Hindlimb muscle (tissue), 1 donor: ENCODE measurements around the gene VEPH1. TPM values are rescaled to one million over a fixed set of nuclear protein-coding genes. Genes with fewer than 3 reads are reported as not detected.

ENCODE experiments used
- DNase-seq: peaks from one replicate; pipeline ENCODE4 v3.0.0-alpha.2; 2013
- polyA plus RNA-seq: library from polyadenylated mRNA; unstranded; fragments of 120-200 nt; gene quantifications from one replicate; pipeline ENCODE4 v1.2.1, GENCODE V29; 2013; ENCODE audit not compliant: insufficient read length

VEPH1 gene
- 1.0 TPM for polyA plus RNA-seq

DNA sequence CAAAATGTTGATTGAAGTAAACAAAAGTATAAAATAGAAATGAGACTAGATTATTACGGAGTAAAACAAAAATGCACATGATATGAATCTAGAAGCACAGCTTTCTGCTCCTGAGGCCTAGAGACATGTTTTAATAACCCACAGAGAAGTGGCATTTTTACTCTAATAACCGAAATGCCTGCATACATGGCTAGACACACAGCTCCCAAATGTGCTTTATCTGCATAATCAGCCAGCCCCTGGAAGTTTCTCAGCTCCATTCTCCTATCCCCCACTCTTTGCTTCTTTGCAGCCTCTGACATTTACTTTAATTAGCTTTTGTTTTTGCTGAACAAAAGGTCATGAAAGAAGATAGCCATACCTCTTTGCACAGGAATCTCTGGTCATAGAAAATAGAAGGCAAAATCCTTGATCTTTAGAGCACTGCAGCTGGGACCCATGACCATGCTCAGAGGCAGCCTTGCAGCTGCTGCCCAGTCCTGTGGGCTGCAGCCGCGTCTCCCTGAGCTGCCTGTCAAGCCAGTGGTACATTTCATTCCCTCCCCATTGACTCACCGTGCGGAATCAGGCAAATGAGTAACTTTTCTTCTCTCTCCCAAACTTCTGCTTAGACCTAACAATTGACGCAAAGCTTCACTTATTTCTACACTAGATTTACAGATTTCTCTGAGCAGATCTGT lies at the start of gene VEPH1:
Gene VEPH1, minus strand, starts transcription at position 501 of the 680 bp plus-strand sequence. CDS start 8,067 bp downstream, outside the sequence.
- DNase-seq, result no peak

DNA sequence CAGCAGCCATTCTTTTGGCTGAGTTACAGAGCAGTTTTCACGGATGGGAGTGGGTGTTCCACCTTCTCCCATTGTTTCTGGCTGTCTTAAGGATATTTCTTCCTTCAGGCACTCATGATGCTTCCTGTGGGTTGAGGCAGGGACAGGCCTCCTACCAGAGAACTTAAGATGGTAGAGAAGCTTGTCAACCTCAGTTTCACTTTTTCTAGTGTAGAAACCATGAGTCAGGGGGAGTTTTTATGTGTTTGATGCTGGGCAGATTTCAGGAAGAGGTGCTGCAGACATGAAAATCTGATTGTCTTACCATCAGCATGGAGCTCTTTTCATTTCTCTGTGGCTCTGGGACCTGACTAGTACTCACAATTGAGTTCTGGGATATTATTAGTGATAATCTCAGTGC lies 48.7 kb upstream of the VEPH1 start:
- no peak for DNase-seq

DNA sequence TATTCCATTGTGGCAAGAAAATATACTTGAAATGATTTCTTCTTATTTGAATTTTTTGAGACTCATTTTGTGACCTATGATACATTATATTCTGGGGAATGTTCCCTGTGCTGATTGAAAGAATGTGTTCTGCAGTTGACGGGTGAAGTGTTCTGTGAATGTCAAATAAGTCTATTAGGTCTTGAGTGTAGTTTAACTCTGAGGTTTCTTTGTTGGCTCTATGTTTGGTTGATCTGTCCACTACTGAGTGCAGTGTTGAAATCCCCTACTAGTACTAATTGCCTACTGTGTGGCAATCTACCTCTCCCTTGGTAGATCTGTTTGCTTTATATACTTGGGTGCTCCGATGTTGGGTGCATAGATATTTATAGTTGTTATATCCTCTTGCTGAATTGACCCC lies 46.3 kb upstream of the VEPH1 start:
- no peak for DNase-seq

DNA sequence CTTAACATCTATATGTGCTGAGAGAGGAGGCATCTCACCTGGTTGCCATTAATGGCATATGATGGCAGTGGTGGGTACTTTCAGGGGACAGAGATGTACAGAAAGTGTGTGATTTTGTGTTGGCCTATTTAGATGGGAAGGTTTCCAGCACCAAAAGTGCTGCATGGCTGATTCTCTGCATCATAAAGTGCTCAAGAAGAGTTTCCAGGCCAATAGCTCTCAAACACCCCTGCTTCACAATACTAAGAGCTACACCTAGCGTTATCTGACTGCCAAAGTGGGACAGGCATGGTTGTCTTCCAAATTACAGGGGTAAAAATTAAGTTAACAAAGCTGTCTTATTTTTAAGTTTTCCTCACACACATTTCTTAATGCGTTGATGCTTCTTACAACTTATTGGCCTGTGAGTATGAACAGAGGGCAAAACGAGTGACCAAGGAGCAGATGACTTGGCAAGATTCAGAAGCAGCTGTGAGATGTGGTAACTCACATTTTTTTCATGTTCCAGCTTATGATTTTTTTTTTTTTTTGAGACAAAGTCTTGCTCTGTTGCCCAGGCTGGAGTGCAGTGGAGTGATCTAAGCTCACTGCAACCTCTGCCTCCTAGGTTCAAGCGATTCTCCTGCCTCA lies 41.4 kb upstream of the VEPH1 start:
- no peak for DNase-seq

DNA sequence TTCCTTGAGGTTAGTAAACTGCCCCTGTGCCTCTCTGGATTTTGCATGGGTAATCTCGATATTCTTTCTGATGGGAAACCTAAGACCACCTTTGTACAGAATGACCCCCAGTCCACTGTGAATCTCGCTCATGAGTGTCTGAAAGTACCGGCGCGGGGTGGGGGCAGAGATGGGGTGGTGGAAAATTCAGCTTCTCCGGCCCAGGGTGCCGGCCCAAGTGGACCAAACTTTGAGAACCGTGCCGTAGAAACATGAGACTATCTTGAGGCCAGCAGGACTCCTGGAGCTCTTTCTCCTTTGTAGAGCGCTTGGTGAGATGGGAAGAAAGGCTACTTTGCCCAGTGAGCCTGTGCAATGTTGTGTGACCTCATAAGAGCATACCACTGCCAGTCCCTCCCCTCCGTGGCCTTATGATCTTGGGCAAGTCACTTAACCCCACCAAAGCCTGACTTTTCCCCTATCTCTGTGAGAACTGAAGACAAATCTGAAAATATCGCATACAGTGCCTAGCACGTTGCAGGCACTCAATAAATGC lies 40.4 kb upstream of the VEPH1 start:
- DNase-seq, result no peak

DNA sequence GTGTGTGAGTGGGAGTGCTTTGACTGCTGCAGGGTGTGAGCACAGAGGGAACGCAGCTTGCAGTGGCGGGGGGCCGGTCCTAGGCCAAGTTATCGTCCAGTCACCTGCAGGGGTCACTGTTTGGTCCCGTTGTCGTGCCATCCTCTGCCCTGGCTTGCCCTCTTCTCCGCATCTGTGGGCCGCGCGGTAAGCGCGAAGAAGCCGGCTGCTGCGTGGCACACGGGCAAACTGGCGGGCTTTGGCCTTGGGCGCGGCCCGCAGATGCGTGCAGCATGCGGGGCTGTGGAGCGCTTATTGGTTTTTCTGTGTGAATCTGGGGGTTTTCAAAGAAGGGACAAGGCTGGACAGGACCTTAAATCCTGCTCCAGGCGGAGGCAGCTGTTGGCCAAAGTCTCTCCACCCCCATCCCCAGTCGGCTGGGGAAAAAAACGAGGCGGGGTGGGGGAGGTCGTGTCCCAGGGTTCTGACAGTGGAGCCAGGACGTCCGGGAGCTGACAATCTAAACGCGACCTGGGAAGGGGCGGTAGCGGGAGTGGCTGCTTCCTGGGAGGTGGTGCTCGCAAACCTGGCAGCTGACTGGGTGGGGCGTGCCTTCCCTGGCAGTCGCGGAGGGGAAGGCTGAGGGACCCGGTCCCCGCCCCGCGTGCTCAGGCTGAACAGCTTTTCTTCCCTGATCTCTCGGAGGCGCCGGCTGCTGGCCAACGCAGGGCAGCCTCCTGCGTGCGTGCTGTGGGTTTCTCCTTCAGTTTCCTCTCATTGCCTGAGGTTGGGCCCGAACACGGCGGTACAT lies 39.7 kb upstream of the VEPH1 start:
- DNase-seq, result peak; percentile 67

DNA sequence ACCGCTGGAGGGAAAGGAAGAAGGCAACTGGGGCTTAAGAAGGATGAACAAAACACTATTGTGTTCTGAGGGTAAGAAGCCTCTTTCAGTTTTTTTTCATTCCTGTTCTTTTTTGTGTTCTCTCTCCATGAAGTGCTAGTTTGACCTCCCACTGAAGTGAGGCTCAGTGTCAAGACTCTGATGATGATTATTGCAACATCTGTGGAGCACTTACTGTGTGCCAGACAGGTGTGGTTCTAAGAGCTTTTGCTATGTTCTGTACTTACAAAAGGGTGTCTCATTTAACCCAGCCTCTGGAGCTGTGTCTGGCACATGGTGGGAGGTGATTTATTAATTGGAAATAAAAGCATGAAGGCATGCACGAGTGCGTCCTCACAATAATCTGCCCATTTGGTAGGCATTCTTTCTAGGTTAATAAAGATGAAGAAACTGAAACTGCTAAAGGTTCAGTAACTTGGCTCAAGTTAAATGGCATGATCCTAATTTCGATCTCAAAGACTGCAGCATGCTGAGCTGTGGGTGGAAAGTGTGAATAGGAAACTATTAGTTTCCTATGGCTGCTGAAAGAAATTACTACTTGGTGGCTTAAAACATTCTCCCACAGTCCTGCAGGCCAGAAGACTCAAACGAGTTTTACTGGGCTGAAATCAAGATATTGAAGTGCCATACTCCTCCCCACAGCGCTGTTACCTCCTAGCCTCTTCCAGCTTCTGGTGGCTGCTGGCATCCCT lies 38.5 kb upstream of the VEPH1 start:
- no peak for DNase-seq

DNA sequence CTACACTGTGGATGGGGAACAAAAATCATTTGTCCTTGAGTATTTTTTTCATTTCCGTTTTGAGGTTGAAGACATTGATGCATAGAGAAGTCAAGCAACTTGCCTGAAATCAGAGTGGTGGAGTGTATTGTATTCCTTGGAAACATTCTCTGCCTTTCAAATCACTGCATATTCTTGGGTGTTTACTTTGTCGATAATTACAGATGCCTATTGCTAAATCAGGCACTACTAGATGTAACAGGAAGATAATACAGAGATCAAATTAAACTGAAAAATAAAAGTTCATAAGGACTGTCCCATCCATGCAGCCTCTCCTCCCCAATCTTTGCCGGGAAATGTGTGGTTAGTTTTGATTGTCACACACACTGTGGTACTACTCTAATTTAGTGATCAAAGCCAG lies 37.4 kb upstream of the VEPH1 start:
- DNase-seq, result no peak

DNA sequence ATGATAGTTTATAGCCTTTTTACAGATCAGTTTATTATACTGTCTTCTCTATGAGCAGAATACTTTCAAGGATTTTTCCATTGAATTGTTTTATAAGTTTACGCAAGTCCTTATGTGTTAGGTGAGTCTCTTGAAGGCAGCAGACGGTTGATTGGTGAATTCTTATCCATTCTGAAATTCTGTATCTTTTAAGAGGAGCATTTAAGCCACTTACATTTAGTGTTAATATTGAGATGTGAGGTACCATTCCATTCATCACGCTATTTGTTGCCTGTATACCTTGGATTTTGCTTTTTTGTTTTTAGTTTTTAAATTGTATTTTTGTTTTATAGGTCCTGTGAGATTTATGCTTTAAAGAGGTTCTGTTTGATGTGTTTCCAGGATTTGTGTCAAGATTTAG lies 32.5 kb upstream of the VEPH1 start:
- no peak for DNase-seq

DNA sequence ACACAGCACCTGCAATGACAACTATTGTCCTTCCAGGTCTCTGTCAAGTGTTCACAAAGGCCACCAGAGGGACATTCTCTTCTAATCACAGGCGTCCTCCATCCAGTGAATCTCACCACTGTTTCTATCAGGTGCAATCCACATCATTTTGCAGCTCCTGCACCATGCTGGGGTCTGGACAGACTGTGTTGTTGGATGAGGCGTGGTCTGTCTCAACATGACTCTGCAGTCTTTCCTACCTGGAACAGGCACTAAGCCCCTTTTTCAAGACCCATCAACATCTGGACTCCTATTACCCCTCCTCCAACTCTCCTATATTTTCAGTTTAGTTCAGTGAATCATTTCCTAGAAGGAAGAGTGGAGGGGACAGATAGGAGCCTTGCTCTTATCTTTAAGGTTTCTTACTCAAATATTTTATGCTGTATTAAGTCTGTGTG lies 31.5 kb upstream of the VEPH1 start:
- DNase-seq, result no peak

DNA sequence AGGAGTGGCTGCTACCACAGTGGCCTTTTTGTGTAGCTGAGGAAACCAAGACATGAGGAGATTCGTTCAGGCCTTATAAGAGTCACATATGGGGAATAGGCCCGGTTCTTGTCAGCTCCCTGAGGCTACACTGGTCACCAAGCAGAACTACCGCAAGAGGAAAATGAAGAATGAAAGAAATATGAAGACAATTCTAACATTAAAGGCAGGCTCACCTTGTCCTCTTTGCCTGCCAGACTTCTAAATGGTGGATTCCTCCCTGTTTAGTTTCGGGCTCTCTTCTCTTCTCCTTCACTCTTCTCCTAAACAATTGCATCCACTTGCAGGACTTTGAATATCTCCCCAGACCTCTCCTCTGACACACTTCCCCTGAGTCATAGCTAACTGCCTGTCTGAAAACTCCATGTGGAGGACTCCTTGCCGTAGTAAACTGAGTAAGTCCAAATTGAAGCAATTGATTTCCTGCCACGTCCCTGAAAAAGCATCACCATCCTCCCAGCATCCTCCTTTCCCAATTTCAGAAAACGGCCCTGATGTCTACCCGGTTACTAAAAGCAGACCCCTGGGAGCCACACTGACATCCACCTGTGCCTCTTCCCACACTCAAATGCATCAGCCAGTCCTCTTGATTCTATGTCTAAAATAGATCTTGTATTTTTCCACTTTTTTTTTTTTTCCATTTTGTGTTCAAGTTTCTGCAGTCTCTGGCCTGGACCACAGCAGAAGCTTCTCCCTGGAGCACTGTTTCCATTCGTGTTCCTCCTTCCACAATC lies 30.3 kb upstream of the VEPH1 start:
- DNase-seq, result no peak

DNA sequence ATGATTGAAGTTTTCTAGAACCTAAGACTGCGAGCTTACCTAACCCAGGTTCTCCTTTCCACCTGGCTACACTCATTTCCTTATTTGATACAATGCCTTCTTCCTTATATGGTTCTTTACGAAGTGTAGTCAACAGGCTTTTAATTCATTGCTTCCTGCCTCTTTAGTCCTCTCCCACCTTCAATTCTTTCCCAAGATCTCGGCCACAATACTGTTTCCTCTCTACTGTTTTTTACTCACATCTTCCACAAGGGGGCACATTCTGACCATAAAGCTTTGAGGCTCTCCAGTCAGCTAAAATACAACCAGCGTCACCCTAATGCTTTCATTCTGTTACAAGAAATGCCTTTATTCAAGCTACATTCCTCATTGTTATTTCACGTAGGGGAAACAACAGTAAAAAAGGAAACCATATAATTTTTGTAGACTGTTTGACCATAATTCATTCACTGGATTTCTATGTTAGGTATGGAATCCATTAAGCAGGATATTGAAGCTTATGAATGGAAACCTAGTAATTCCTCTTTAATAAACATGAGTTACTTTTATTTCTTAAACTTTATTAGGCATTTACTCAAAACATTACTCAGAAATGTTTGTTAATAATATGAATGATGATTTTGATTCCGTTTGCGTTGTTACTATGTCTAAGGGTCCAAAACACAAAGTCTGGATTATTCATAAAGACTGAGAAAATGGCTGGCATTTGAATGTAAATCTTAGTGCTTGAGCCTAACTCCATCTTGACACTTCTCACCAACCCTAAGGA lies 29.5 kb upstream of the VEPH1 start:
- peak; percentile 71 for DNase-seq

DNA sequence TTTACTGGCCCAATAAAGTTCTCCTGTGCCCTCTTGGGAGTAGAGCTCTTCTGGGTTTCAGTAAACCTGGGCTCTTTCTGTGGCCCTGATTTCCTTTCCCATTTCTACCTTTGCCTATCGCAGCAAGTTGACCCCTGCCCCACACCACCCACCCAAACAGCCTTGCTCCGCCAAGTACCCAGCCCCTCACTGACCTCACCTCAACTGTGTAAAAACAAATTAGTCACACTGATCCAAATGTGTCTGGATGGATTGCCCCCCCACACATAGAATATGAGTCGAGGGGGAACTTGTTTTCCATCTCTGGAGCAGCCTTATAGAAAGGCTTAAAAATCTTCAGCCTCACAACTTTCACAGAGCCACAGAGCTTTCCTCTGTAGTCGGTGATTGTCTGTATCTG lies 28.6 kb upstream of the VEPH1 start:
- no peak for DNase-seq

DNA sequence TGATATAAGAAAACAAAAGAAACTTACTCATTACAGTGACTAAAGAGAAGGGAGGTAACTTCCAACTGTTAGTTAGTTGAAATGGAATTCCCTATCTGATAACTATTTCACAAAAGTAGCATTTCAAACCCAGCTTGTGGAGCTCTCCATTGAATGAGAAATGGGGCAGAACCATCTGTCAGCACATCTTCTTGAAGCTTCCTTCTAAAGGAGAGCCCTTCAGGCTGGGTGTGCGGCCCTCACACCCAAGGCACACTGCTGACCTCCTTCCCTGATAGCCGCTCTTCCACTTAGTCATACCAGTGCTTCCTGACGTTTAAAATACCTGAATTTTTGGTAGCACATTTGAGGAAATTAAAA lies 28.1 kb upstream of the VEPH1 start:
- DNase-seq, result no peak

DNA sequence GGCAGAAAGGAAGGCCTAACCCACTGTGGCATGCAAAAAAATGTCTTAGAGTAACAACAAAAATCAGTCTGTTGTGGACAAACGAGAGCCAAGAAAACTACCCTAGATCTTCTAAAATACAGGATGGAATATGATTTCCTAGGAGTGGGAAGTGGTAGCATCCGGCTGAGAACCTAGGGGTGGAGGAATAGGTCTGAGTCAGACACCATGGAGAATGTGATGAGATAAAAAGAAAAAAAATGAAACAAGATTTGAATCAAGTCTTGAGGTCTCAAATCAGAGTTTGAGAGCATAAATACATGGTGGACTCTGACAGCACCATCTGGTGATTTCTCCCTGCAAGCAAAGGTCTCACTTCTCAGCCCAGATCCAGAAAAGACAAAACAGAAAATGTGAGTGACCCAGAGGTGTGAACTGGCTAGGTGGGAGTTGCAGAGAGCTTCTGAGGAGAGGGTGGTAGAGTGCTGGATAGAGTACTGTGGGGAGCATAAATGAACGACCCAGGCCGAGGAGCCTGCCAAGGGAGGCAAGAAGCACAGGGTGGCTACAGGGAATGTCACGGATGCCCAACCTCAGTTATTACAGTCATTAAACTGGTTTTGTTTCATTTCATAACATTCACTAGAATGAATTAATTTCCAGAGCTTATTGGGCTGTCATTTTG lies 27.6 kb upstream of the VEPH1 start:
- no peak for DNase-seq

DNA sequence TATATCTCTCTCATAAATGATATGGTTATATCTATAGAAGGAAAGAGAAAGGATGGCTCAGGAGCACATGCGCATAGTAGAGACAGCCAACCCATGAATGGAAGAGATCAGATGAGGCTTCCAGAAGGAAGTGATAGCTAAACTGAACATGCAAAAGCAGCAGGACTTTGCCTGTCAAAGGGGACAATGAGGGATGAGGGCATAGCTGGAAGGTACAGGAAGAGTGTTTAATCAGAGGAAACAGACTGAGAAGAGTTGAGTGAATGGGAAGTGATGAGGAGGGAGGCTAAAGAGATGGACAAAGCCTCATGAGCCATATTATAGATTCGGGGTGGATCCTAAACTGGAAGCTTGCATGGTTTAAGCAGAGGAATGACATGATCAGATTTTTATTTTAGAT lies 26.5 kb upstream of the VEPH1 start:
- DNase-seq, result no peak

DNA sequence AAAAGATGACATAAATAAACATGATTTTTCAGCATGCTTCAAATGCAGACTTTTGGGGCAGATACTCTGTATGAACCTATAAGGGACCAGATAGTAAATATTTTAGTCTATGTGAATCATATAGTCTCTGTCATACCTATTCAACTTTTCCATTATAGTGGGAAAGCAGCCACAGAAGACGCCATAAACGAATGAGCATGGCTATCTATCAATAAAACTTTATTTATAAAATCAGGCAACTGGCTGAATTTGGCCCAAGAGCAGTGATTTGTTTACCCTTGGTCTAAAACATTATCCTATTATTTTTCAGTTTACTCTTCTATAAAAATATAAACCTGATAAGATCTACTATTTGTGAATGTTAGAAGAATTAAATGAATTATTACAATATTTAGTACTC lies 25.9 kb upstream of the VEPH1 start:
- no peak for DNase-seq

DNA sequence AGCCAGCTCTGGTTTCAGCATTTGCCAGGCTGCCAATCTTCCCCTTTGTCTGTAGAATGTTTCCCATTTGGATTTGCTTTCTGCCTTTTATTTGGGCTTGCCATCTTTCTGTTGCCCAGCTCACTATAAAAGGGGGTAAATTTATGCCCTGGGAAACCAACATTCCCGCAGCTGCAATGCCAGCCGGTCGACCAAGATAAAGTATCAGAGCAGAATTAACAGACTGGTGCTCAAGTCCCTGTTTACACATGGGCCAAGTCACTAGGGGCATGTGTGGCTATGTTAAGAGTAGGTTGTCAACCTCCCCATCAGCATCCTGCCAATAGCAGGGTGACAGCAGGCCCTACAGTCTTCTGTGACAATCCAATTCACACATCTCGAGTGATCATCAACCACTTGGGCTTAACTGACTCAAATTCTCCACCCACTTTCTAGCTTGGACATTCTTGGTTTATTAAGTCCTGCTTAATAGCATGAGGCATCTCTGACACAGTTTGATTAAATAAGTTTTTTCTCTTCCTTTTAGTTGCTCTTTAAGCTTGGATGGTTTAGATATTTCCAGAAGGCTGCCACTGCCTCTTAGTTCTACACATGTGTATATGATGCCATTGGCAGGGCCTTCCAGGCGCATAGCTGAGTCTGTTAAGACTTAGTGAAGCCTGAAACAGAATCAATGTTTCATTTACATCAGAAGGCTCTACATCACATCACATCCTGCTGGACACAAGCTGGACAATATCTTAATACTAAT lies 24.1 kb upstream of the VEPH1 start:
- no peak for DNase-seq

DNA sequence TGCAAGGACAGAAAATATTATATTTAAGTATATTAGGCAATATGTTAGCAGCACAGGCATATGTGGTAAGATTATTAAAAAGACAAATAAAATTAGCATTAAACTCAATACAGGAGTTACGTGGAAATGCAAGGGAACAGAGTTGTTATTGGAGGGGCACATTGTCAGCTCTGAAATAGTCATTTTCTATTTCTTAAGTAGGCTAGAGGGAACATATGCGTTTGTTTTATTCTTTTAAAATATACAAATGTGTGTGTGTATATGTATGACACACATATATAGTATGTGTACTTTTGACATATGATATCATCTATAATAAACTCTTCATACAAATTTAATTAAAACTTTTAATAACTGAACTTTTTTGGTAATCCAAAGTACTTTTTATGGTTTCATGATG lies 22.8 kb upstream of the VEPH1 start:
- no peak for DNase-seq

DNA sequence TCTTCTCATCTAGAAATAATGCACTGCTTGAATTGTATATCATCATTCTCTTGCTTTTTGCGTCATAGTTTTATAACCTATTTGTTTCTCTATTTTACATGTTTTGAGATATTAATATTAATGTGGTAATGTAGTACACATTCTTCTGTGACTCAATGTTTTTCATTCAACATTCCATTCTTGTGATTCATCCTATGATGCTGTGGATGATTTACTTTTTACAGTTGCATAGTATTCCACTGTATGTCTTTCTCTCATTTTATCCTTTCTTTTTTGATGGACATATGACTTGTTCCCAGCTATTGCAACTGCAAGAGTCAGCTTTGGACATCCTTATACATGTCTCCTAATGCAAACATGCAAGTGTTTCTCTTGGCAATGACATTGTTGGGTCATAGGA lies 20.6 kb upstream of the VEPH1 start:
- no peak for DNase-seq
